SK-N-SH treated with all-trans-retinoic acid at 6 μM for 48 hours (cell line): ENCODE results near the gene ACTR5.

Experiments used
- ATAC-seq: fragments of 200-7000 bp; cut with Tn5 transposase; 3 replicates; pipeline ENCODE4 v1.9.1; 2020; ENCODE audit warnings: mild to moderate bottlenecking, moderate library complexity
- ARNTL ChIP-seq: fragments of 450-650 bp; formaldehyde crosslinking; IDR thresholded peaks from 2 replicates; pipeline ENCODE4 v1.5.0; 2020; ENCODE audit warnings: low read depth, mild to moderate bottlenecking, moderate library complexity, borderline replicate concordance
- BACH2 ChIP-seq: fragments of 250-450 bp; sonication (Bioruptor Pico); IDR thresholded peaks from 2 replicates; pipeline ENCODE4 v1.9.0; 2021; ENCODE audit warnings: mild to moderate bottlenecking, borderline replicate concordance
- CSDC2 ChIP-seq: fragments of 250-450 bp; sonication (Bioruptor Pico); IDR thresholded peaks from 2 replicates; pipeline ENCODE4 v1.5.0; 2020; ENCODE audit warnings: mild to moderate bottlenecking, moderate library complexity
- ESRRG ChIP-seq: fragments of 250-450 bp; sonication (Bioruptor Pico); IDR thresholded peaks from 2 replicates; pipeline ENCODE4 v1.6.1; 2021; ENCODE audit warnings: mild to moderate bottlenecking
- ISL1 ChIP-seq: fragments of 250-450 bp; sonication (Bioruptor Pico); IDR thresholded peaks from 2 replicates; pipeline ENCODE4 v2.1.2; 2022; ENCODE audit warnings: mild to moderate bottlenecking, moderate library complexity
- OSR1 ChIP-seq: fragments of 250-450 bp; sonication (Bioruptor Pico); IDR thresholded peaks from 2 replicates; pipeline ENCODE4 v1.8.0; 2022; ENCODE audit warnings: moderate library complexity, mild to moderate bottlenecking, inconsistent platforms
- POU6F1 ChIP-seq: fragments of 250-450 bp; sonication (Bioruptor Pico); IDR thresholded peaks from 2 replicates; pipeline ENCODE4 v1.8.0; 2021; ENCODE audit warnings: low read depth, mild to moderate bottlenecking, moderate library complexity, borderline replicate concordance
- PPARA ChIP-seq: fragments of 250-450 bp; sonication (Bioruptor Pico); IDR thresholded peaks from 2 replicates; pipeline ENCODE4 v1.5.0; 2020; ENCODE audit warnings: mild to moderate bottlenecking, borderline replicate concordance
- RARB ChIP-seq: fragments of 250-450 bp; sonication (Bioruptor Pico); IDR thresholded peaks from 2 replicates; pipeline ENCODE4 v1.8.0; 2021; ENCODE audit warnings: mild to moderate bottlenecking, moderate library complexity
- SNAI2 ChIP-seq: fragments of 250-450 bp; sonication (Bioruptor Pico); IDR thresholded peaks from 2 replicates; pipeline ENCODE4 v1.5.0; 2020; ENCODE audit warnings: mild to moderate bottlenecking, moderate library complexity
- TCF4 ChIP-seq: fragments of 250-450 bp; sonication (Bioruptor Pico); IDR thresholded peaks from 2 replicates; pipeline ENCODE4 v1.8.0; 2021; ENCODE audit warnings: mild to moderate bottlenecking, moderate library complexity, borderline replicate concordance
- TSHZ2 ChIP-seq: fragments of 250-450 bp; sonication (Bioruptor Pico); IDR thresholded peaks from 2 replicates; pipeline ENCODE4 v1.5.0; 2020; ENCODE audit warnings: mild to moderate bottlenecking, moderate library complexity
- ZC3H10 ChIP-seq: fragments of 250-450 bp; sonication (Bioruptor Pico); IDR thresholded peaks from 2 replicates; pipeline ENCODE4 v1.5.1; 2021; ENCODE audit warnings: mild to moderate bottlenecking, moderate library complexity
- ZFP3 ChIP-seq: fragments of 250-450 bp; sonication (Bioruptor Pico); IDR thresholded peaks from 2 replicates; pipeline ENCODE4 v1.5.0; 2020; ENCODE audit warnings: mild to moderate bottlenecking, moderate library complexity
- ZFP30 ChIP-seq: fragments of 450-650 bp; formaldehyde crosslinking; IDR thresholded peaks from 2 replicates; pipeline ENCODE4 v1.5.0; 2022; ENCODE audit warnings: mild to moderate bottlenecking, moderate library complexity
- ZNF565 ChIP-seq: fragments of 450-650 bp; formaldehyde crosslinking; conservative IDR thresholded peaks from 2 replicates; pipeline ENCODE4 v1.5.0; 2020; ENCODE audit warnings: low read depth, mild to moderate bottlenecking, moderate library complexity
- ZNF8 ChIP-seq: fragments of 450-650 bp; formaldehyde crosslinking; IDR thresholded peaks from 2 replicates; pipeline ENCODE4 v1.5.0; 2020; ENCODE audit warnings: mild to moderate bottlenecking, moderate library complexity
- TF ChIP-seq, protein P1 (sequence below): fragments of 250-450 bp; sonication (Bioruptor Pico); IDR thresholded peaks from 2 replicates; pipeline ENCODE4 v1.5.1; 2020; ENCODE audit warnings: low read depth, mild to moderate bottlenecking, moderate library complexity
- TF ChIP-seq, protein P2 (sequence below): fragments of 250-450 bp; sonication (Bioruptor Pico); IDR thresholded peaks from 2 replicates; pipeline ENCODE4 v1.5.1; 2021; ENCODE audit warnings: mild to moderate bottlenecking, moderate library complexity

Gene ACTR5

GRCh38 chr20:38754924-38755323 lies 6.7 kb downstream of the ACTR5 start (continued):
- no peak for TF ChIP-seq ARNTL (CRISPR knock-in tag)
- TF ChIP-seq, all 23 proteins: peak for 0

DNA sequence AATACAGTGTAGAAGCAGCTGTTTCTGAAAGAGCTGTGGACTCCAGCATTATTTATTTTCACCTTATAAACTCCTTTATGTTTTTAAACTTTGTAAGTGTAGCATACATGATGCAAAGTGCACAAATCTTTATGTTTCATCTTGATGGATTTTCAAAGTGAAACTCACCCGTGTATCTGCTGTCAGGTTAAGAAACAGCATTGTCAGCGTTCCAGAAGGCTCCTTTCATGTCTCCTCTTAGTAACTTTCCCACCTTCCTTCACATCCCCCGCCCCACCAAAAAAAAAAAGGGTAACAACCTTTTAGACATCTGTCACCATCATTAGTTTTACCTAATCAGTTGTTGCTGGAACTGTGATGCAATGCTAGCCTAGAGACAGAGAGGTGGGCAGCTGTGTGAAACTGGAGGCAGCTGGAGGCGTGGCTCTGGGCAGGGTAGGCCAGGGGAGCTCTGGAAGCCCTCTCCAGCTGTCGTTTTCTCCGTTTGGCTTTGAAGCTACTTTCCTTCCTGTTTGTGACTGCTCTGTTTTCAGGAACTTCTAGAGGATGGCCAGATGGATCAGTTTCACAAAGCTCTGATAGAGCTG lies 7.2 kb downstream of the ACTR5 start:
- no peak for ATAC-seq

DNA sequence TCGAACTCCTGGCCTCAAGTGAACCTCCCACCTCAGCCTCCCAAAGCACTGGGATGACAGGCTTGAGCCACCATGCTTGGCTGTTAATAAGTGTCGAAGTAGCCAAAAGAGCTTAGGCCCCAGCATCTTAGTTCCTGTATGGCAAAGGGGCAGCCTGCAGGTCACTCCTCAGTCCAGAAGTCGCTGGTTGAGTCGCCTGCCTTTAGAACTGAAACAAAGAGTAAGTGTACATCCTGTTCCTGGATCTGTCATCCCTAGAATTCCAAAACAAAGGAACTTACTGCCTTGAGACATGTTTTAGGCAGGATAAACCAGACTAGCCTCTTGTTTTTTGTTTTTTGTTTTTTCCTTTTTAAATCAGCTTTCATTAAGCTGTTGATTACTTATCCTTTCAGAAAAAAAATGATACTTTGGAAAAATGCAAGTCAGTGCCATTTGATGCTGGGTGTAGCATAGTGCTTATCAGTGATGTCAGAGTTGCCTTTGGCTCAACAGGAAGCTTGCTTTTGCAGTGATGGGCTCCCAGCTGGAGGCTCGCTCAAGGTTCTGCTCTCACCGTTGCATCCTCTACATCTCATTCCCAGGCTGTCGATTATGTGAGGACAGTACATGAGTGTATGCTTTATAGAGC lies 9.0 kb downstream of the ACTR5 start:
- TF ChIP-seq BACH2: no peak
- no peak for TF ChIP-seq ARNTL (CRISPR knock-in tag)
- no peak for TF ChIP-seq RARB (CRISPR knock-in tag)
- TF ChIP-seq ZFP30 (CRISPR knock-in tag): no peak
- TF ChIP-seq ZC3H10 (CRISPR knock-in tag): no peak
- no peak for TF ChIP-seq ESRRG (CRISPR knock-in tag)
- no peak for TF ChIP-seq CSDC2 (CRISPR knock-in tag)
- no peak for TF ChIP-seq ZNF8 (CRISPR knock-in tag)
- TF ChIP-seq PPARA (CRISPR knock-in tag): no peak
- TF ChIP-seq ZFP3 (CRISPR knock-in tag): no peak
- TF ChIP-seq, protein P1, sequence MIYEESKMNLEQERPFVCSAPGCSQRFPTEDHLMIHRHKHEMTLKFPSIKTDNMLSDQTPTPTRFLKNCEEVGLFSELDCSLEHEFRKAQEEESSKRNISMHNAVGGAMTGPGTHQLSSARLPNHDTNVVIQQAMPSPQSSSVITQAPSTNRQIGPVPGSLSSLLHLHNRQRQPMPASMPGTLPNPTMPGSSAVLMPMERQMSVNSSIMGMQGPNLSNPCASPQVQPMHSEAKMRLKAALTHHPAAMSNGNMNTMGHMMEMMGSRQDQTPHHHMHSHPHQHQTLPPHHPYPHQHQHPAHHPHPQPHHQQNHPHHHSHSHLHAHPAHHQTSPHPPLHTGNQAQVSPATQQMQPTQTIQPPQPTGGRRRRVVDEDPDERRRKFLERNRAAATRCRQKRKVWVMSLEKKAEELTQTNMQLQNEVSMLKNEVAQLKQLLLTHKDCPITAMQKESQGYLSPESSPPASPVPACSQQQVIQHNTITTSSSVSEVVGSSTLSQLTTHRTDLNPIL (CRISPR knock-in tag): no peak
- ATAC-seq: no peak

More for the DNA sequence above, 7.2 kb downstream of the ACTR5 start:
- TF ChIP-seq ZFP30 (CRISPR knock-in tag): no peak
- TF ChIP-seq TCF4 (CRISPR knock-in tag): no peak
- no peak for TF ChIP-seq SNAI2
- no peak for TF ChIP-seq ZNF8 (CRISPR knock-in tag)
- no peak for TF ChIP-seq ZC3H10 (CRISPR knock-in tag)
- no peak for TF ChIP-seq RARB (CRISPR knock-in tag)
- TF ChIP-seq CSDC2 (CRISPR knock-in tag): no peak
- TF ChIP-seq ZFP3 (CRISPR knock-in tag): no peak
- TF ChIP-seq, protein P1 (CRISPR knock-in tag): no peak
- no peak for TF ChIP-seq ESRRG (CRISPR knock-in tag)
- no peak for TF ChIP-seq TSHZ2 (CRISPR knock-in tag)
- TF ChIP-seq ARNTL (CRISPR knock-in tag): no peak
- TF ChIP-seq BACH2: no peak
- no peak for TF ChIP-seq POU6F1 (CRISPR knock-in tag)
- no peak for TF ChIP-seq ISL1 (CRISPR knock-in tag)
- no peak for TF ChIP-seq OSR1 (CRISPR knock-in tag)
- no peak for TF ChIP-seq PPARA (CRISPR knock-in tag)
- no peak for TF ChIP-seq ZNF565 (CRISPR knock-in tag)
- TF ChIP-seq, protein P2, sequence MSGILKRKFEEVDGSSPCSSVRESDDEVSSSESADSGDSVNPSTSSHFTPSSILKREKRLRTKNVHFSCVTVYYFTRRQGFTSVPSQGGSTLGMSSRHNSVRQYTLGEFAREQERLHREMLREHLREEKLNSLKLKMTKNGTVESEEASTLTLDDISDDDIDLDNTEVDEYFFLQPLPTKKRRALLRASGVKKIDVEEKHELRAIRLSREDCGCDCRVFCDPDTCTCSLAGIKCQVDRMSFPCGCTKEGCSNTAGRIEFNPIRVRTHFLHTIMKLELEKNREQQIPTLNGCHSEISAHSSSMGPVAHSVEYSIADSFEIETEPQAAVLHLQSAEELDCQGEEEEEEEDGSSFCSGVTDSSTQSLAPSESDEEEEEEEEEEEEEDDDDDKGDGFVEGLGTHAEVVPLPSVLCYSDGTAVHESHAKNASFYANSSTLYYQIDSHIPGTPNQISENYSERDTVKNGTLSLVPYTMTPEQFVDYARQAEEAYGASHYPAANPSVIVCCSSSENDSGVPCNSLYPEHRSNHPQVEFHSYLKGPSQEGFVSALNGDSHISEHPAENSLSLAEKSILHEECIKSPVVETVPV (CRISPR knock-in tag): no peak
